Measurements from ENCODE around the gene TACC3.

TACC3 gene

GRCh38 chr4:1713003-1713851 lies 8.1 kb upstream of the TACC3 start:
- H3K4me3 ChIP-seq (ENCODE audit: low read depth, low read length): peak overlapping the region; percentile 76
- TF ChIP-seq, protein P1, sequence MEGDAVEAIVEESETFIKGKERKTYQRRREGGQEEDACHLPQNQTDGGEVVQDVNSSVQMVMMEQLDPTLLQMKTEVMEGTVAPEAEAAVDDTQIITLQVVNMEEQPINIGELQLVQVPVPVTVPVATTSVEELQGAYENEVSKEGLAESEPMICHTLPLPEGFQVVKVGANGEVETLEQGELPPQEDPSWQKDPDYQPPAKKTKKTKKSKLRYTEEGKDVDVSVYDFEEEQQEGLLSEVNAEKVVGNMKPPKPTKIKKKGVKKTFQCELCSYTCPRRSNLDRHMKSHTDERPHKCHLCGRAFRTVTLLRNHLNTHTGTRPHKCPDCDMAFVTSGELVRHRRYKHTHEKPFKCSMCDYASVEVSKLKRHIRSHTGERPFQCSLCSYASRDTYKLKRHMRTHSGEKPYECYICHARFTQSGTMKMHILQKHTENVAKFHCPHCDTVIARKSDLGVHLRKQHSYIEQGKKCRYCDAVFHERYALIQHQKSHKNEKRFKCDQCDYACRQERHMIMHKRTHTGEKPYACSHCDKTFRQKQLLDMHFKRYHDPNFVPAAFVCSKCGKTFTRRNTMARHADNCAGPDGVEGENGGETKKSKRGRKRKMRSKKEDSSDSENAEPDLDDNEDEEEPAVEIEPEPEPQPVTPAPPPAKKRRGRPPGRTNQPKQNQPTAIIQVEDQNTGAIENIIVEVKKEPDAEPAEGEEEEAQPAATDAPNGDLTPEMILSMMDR (conservative IDR thresholded peaks at IDR 0.05; ENCODE audit: low read depth, low read length): no peak
- no peak for DNase-seq (ENCODE audit: low read depth)

- DNase-seq (ENCODE audit: low read depth): no peak
- H3K4me3 ChIP-seq (ENCODE audit: low read depth, low read length): no peak overlapping the region
- TF ChIP-seq, protein P1 (conservative IDR thresholded peaks at IDR 0.05; ENCODE audit: low read depth, low read length): no peak
These were observed 6.9 kb upstream of the TACC3 start for GRCh38 chr4:1714303-1715001.

- no peak overlapping the region for H3K4me3 ChIP-seq (ENCODE audit: low read depth, low read length)
- TF ChIP-seq, protein P1 (conservative IDR thresholded peaks at IDR 0.05; ENCODE audit: low read depth, low read length): no peak
- DNase-seq (ENCODE audit: low read depth): no peak
These were observed 6.1 kb upstream of the TACC3 start for GRCh38 chr4:1715002-1715758.

DNA sequence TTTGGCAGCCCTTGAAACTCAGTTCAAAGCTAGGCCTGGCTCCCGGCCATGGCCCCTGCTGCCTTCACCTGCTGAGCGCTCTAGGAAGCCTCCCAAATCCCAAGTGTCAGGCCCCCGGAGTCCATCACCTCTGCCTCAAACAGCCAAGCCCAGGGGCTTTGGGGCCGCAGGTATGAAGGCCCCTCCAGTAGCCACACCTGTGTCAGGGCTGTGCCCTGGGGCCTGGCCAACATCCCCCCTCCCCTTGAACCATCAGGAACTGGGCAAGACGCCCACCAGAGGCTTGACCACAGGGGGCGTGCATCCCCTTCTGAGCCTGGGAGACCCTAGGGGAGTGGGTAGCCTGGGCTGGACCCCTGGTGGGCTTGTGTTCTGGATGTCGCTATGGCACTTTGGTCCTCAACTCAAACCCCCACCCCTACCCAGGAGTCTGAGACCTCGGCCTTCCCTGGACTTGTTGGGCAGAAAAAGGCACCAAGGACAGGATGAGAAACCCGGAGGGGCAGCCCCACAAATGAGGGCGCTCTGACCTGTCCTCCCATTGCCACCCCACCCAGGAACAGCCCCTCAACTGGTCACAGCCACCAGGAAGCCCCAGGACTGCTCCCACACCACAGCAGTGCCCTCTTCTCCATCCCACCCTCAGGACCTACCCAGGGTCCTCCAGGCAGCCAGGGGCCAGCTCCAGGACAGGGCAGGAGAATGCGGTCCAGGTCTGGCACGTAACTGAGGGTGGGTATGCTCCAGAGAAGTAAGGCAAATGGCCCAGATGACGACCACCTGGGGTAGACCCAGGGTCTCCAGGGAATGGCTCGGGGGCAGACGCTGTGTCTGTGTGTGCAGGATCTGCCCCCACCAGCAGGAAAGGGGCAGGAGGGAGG lies 5.0 kb upstream of the TACC3 start:
- TF ChIP-seq, protein P1 (conservative IDR thresholded peaks at IDR 0.05; ENCODE audit: low read depth, low read length): no peak
- no peak overlapping the region for H3K4me3 ChIP-seq (ENCODE audit: low read depth, low read length)
- no peak for DNase-seq (ENCODE audit: low read depth)

DNA sequence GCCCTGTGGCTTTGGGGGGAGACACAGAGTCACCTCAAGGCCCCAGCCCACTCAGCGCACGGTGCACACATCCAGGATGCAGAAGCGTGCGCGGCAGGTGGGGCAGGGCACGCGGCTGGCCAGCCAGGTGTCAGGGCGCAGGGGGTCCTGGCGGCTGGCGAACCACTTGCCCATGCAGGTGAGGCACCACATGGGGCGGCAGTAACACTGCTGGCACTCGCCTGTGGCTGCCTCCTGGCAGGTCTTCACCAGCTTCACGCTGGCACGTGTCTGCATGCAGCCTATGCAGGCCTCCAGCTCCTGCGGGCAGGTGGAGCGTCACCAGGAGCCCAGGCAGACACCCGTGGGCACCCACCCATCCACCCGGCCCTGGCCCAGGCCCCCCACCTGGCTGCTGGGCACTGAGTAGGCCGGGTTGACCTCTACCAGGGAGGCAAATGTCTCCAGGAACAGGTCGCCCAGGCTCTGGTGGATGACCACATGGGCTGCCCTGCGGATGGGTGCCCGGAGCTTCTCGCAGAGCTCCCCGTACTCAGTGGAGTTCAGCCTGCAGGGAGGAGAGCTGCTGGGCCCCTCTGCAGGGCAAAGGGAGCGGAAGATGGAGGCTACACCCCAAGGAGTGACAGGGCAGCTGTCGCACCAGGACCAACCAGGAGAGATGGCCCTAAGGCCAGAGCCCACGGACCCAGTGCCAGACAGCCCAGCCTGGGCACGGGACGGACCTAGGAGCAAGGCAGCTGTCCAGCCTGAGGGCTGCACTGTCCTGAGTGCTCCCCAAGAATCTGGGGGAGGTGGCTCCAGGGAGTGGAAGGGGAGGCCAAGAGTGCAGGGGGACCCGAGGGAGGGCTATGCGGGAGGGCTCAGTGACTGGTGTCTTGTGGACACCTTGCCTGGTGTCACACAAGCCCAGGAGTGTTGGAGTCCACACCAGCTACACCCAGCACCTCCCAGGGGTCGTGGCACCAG lies 3.9 kb upstream of the TACC3 start:
- DNase-seq (ENCODE audit: low read depth): no peak
- TF ChIP-seq, protein P1 (conservative IDR thresholded peaks at IDR 0.05; ENCODE audit: low read depth, low read length): no peak
- no peak overlapping the region for H3K4me3 ChIP-seq (ENCODE audit: low read depth, low read length)
